Measurements from ENCODE around the gene TEX52. TPM values are rescaled to one million over a fixed set of nuclear protein-coding genes. Genes with fewer than 3 reads are reported as not detected.
A peak's percentile ranks its signal among the peaks of the same experiment; 100 is the strongest.

TEX52 gene
- total RNA-seq, 1 experiment from 2014 or later = not detected

- Histone ChIP-seq H4K20me1 (ENCODE audit: insufficient read depth) (peaks cover 2% of the 10 kb centered on the region; the same call in 1 of the 2 replicates), H2AFZ (no peak overlapping the region), H3K4me2 (no peak overlapping the region), H3F3A (ENCODE audit: insufficient read depth, low read depth) (no peaks in the 10 kb centered on the region), H3K4me3 (no peak overlapping the region), H3K27ac (no peak overlapping the region), H3K4me1 (replicated peaks; ENCODE audit: insufficient read depth) (no peaks in the 10 kb centered on the region), H3K9me2 (ENCODE audit: insufficient read depth) (no peaks in the 10 kb centered on the region), H3K27me3 (ENCODE audit: insufficient read depth, low read depth) (no peaks in the 10 kb centered on the region), H3K79me2 (ENCODE audit: low read depth) (peaks cover 9% of the 10 kb centered on the region), H3K36me3 (ENCODE audit: low read depth) (0 out of 2 replicates have a peak, but pooled peaks cover 3% of the 10 kb centered on the region), H3K9me3 (ENCODE audit: insufficient read depth, low read depth) (no peaks in the 10 kb centered on the region)
- BruUV-seq (replicated peaks) = no TSS peak
- DNase-seq = no peak
- intact Hi-C loops (cut with micrococcal nuclease; ENCODE audit: unreplicated experiment) = no loop called here
- ChIA-PET POLR2A (ENCODE audit: unreplicated experiment) (no interaction called here), CTCF (no interaction called here)
- TF ChIP-seq EZH2 (IDR thresholded peaks at IDR 0.05; ENCODE audit: low read depth) (no peak), CTCF (conservative IDR thresholded peaks at IDR 0.05) (no peak)
These were observed 37.0 kb downstream of the TEX52 start for GRCh38 chr12:2819810-2820209.

- no peaks in the 10 kb centered on the region for H3K9me2 ChIP-seq (ENCODE audit: insufficient read depth)
- H3K27me3 ChIP-seq (ENCODE audit: insufficient read depth, low read depth) = no peaks in the 10 kb centered on the region
- POLR2A ChIA-PET (ENCODE audit: unreplicated experiment) = interaction anchor here (0.5 kb wide), 1 partner anchor 132 kb away, joined by 19 read pairs; no protein-coding TSS in a partner anchor
- CTCF ChIA-PET = interaction anchor here (1.1 to 1.2 kb wide), 2 partner anchors 17 to 29 kb away, joined by 3 read pairs; no protein-coding TSS in a partner anchor
- H3K4me3 ChIP-seq = peak overlapping the region; percentile 78
- DNase-seq = peak; percentile 43 to 57
- no TSS peak for BruUV-seq (replicated peaks)
- H4K20me1 ChIP-seq (ENCODE audit: insufficient read depth) = 0 out of 2 replicates have a peak, but pooled peaks cover 7% of the 10 kb centered on the region
- H3K4me1 ChIP-seq (replicated peaks; ENCODE audit: insufficient read depth) = peaks cover 16% of the 10 kb centered on the region
- H3F3A ChIP-seq (ENCODE audit: insufficient read depth, low read depth) = peaks cover 8% of the 10 kb centered on the region
- H3K79me2 ChIP-seq (ENCODE audit: low read depth) = peaks cover 33% of the 10 kb centered on the region
- H2AFZ ChIP-seq = peak overlapping the region; percentile 85
- intact Hi-C loops (cut with micrococcal nuclease; ENCODE audit: unreplicated experiment) = loop anchor here (1.0 kb wide), 2 partner anchors 73 to 228 kb away; no protein-coding TSS in a partner anchor
- TF ChIP-seq EZH2 (IDR thresholded peaks at IDR 0.05; ENCODE audit: low read depth) (no peak), CTCF (conservative IDR thresholded peaks at IDR 0.05) (peak; percentile 83)
- H3K27ac ChIP-seq = peak overlapping the region; percentile 76; the same call in 1 of the 2 replicates
- 0 out of 2 replicates have a peak, but pooled peaks cover 3% of the 10 kb centered on the region for H3K36me3 ChIP-seq (ENCODE audit: low read depth)
- H3K4me2 ChIP-seq = peak overlapping the region; percentile 83
- H3K9me3 ChIP-seq (ENCODE audit: insufficient read depth, low read depth) = no peaks in the 10 kb centered on the region
These were observed 43.3 kb downstream of the TEX52 start for GRCh38 chr12:2813214-2814185.
